Measurements from ENCODE around the gene IMPDH2.
A peak's percentile ranks its signal among the peaks of the same experiment; 100 is the strongest.

GRCh38 chr3:48989796-48990635 is 39.2 kb downstream of the IMPDH2 start, which contains the start of gene P4HTM:
- TF ChIP-seq POLR2AphosphoS5 (IDR thresholded peaks at IDR 0.05) (peak; percentile 84 to 90 (median 89)), EP300 (IDR thresholded peaks at IDR 0.05; ENCODE audit: low read depth) (no peak), POLR2A (IDR thresholded peaks at IDR 0.05) (peak; percentile 68)

Data from transverse colon (tissue), 3 donors.